GM18520 (cell line): Measurements from ENCODE around the gene QDPR.
"Not testable (repeated sequence)": the region's sequence is repeated elsewhere in the genome, so short reads cannot be mapped to it uniquely, and the experiment has no call there.

Experiments used
- ATAC-seq: cut with Tn5 transposase; IDR thresholded peaks from one replicate; pipeline ENCODE4 v1.9.1; 2021; ENCODE audit not compliant: unreplicated experiment

Gene QDPR

GRCh38 chr4:17492058-17492741, 19.7 kb downstream of the QDPR start:
- ATAC-seq = no peak

GRCh38 chr4:17491196-17491595, 20.7 kb downstream of the QDPR start:
- no peak for ATAC-seq

GRCh38 chr4:17490575-17491059, 21.3 kb downstream of the QDPR start:
- ATAC-seq = no peak

- ATAC-seq = no peak
Measured at GRCh38 chr4:17489721-17490120, 22.2 kb downstream of the QDPR start.

- ATAC-seq = no peak
Measured at GRCh38 chr4:17489123-17489522, 22.8 kb downstream of the QDPR start.

- ATAC-seq = no peak
Measured at GRCh38 chr4:17482716-17483115, 29.2 kb downstream of the QDPR start.

GRCh38 chr4:17480955-17481354, 30.9 kb downstream of the QDPR start:
- no peak for ATAC-seq

- no peak for ATAC-seq
Measured at GRCh38 chr4:17480210-17480927, 31.5 kb downstream of the QDPR start.

- no peak for ATAC-seq
Measured at GRCh38 chr4:17477774-17478472, 34.0 kb downstream of the QDPR start.

- ATAC-seq = no peak
Measured at GRCh38 chr4:17476853-17477252, 35.0 kb downstream of the QDPR start.

- no peak for ATAC-seq
Measured at GRCh38 chr4:17475481-17475880, 36.4 kb downstream of the QDPR start.

GRCh38 chr4:17469931-17470674, 41.8 kb downstream of the QDPR start:
- no peak for ATAC-seq

GRCh38 chr4:17468619-17469221, 43.2 kb downstream of the QDPR start:
- ATAC-seq = no peak

GRCh38 chr4:17463606-17464005, 48.3 kb downstream of the QDPR start:
- ATAC-seq = no peak

GRCh38 chr4:17450269-17450804, 61.6 kb downstream of the QDPR start:
- no peak for ATAC-seq

GRCh38 chr4:17448689-17449088, 63.2 kb downstream of the QDPR start:
- ATAC-seq = no peak

- ATAC-seq = peak; percentile 83
Measured at GRCh38 chr4:17447675-17448298, 64.1 kb downstream of the QDPR start.

GRCh38 chr4:17447056-17447455, 64.8 kb downstream of the QDPR start:
- ATAC-seq = no peak

GRCh38 chr4:17442477-17442876, 69.4 kb downstream of the QDPR start:
- not testable (repeated sequence) for ATAC-seq

- ATAC-seq = no peak
Measured at GRCh38 chr4:17437396-17437795, 74.5 kb downstream of the QDPR start.
